ENCODE results near the gene ENTPD1.
"Not testable (repeated sequence)": the region's sequence is repeated elsewhere in the genome, so short reads cannot be mapped to it uniquely, and the experiment has no call there.

Gene ENTPD1

GRCh38 chr10:95756041-95756761 is at the start of gene ENTPD1:
Gene ENTPD1 (plus strand): TSS chr10:95756163. CDS start chr10:95756240, 77 bp downstream.
- no peak for FAIRE-seq

DNA sequence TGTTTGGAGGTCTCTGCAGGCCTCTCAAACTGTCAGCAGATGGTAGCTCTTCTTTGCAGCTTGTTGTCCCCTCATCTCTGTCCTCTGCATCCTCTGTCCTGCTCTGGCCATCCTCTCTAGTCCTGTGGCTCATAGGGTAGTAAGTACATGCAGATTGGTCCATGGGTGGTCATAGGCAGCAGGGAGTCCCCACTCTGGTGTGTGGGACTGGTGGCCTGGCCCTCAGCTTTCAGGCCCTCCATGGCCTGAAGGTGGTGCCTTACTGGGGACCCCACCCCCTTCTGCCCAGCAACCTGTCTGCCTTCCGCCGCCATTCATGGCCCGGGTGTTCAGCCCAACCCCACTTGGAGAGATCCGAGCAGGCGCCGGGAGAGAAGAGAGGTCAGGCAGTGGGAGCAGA is 49.4 kb upstream of the ENTPD1 start:
- FAIRE-seq, result no peak

DNA sequence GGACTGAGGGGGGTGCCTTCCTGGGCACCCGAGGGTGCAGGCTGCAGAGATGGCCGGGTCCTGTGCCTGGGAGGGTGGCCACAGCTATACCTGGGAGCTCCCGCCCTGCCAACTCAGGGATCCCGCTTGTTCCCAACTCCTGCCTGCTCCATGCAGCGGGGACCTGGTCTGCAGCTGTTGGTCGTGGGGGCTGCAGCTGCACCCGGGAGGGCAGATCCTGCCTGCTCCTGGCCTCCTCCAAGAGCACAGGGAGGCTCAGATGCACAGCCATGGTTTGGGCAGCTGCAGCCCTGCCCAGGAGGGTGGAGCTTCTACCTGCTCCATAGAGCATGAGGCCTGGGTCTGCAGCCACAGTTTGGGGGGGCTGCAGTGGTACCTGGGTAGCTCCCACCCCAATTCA is 49.0 kb upstream of the ENTPD1 start:
- no peak for FAIRE-seq

- FAIRE-seq, result no peak
Observed at GRCh38 chr10:95711492-95711891, 44.5 kb upstream of the ENTPD1 start.

DNA sequence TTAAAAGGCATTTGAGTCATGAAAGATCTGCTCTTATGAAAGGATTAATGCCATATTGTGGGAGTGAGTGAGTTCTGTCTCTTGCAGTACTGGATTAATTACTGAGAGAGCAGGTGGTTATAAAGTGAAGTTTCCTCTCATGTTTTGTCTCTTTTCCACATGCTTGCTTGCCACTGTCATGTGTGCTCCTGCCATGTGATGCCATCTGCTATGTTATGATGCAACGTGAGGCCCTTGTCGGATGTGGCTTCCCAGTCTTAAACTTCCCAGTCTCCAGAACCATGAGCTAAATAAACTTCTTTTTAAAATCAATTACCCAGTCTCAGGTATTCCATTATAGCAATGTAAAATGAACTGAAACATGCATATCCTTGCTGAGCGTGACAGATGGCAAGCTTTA is 39.5 kb upstream of the ENTPD1 start:
- FAIRE-seq, result no peak

DNA sequence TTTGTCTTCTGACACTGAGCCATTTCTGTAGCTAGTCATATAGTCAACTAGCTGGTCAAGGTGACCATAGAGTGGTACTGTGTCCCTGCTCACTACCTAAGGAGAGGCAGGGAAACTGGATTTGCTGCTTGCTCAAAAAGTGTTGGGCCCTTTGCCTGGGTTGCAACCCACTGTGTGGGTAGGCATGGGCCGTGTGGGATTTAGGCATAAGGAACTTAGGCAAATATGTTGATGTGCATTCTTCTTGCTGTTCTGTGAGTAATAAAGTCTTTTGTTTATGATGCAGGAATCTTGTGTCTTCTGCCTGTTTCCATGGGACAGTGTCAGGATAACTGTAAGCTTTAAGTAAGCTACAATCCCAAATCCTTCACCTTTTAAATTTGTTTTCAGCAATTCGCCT is 39.1 kb upstream of the ENTPD1 start:
- no peak for FAIRE-seq

GRCh38 chr10:95720745-95721144 is 35.2 kb upstream of the ENTPD1 start:
- FAIRE-seq, result not testable (repeated sequence)

GRCh38 chr10:95722496-95722895 is 33.5 kb upstream of the ENTPD1 start:
- FAIRE-seq, result not testable (repeated sequence)

DNA sequence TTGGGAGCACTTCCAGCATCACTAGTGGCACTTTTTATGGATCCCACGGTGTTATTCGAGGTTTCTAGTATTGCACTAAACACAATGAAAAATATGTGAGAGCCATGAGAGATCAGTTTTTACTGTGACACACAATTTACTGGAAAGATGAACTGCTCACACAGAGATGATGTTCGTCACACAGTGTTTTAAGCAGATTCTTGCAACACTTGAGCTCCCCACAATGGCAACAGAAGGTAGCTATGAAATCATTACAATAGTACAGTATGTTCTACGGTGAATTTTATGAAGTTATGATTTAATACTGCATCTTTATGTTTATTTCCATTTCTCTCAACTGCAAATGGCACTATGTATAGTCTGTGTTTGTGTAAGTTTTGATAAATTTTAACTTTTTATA is 27.4 kb upstream of the ENTPD1 start:
- peak; percentile 11 for FAIRE-seq

DNA sequence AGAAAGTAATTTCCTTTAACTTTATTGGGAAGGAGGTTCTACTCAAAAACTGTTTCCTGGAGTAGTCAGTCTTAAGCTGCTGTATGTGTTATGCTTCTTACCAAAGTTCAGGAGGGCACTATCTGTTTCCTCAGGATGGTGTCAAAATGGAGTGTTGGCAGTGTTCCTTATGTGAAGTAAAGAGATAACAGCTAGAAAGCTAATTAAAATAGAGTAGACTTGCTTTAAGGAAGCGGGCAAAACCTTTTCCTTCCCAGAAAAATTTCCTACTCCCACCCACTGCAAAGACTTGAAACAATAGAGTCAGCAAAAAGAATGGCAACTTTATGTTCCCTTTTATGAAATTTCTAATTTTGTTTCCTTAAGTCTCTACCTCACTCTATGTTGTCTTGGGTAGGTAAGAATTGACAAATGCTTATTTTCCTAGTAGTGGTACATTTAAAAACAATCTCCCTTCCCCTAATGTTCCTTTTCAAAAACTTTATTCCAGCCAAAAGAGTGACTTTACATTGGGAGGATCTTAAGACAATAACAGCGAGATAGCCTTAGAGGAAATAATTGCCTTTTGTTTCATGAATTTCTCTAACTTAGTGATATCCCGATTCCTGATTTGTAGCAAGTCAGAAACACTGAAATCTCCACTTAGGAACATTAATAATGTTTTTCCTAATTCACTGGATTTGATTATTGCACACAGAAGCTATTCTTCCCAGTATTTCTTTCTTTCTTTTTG is 26.5 kb upstream of the ENTPD1 start:
- FAIRE-seq, result no peak

GRCh38 chr10:95730233-95730632 is 25.7 kb upstream of the ENTPD1 start:
- no peak for FAIRE-seq

DNA sequence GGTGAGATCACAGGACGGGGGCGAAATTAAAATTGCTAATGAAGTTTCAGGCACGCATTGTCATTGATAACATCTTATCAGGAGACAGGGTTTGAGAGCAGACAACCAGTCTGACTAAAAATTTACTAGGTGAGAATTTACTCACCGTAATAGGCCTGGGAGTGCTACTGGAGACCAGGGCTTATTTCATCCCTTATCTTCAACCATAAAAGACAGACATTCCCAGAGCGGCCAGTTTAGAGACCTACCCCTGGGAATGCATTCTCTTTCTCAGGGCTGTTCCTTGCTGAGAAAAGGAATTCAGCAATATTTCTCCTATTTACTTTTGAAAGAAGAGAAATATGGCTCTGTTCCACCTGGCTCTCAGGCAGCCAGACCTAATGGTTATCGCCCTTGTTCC is 23.1 kb upstream of the ENTPD1 start:
- FAIRE-seq, result not testable (repeated sequence)

DNA sequence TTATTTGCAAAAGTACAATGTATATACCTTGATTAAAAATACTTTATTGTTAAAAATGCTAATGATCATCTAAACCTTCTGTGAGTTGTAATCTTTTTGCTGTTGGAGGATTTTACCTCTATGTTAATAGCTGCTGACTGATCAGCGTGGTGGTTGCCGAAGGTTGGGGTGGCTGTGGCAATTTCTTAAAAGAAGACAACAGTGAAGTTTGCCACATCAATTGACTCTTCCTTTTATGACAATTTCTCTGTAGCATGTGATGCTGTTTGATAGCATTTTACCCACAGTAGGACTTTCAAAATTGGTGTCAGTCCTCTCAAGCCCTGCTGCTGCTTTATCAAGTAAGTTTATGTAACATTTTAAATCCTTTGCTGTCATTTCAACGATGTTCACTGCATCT is 16.9 kb upstream of the ENTPD1 start:
- FAIRE-seq, result no peak

DNA sequence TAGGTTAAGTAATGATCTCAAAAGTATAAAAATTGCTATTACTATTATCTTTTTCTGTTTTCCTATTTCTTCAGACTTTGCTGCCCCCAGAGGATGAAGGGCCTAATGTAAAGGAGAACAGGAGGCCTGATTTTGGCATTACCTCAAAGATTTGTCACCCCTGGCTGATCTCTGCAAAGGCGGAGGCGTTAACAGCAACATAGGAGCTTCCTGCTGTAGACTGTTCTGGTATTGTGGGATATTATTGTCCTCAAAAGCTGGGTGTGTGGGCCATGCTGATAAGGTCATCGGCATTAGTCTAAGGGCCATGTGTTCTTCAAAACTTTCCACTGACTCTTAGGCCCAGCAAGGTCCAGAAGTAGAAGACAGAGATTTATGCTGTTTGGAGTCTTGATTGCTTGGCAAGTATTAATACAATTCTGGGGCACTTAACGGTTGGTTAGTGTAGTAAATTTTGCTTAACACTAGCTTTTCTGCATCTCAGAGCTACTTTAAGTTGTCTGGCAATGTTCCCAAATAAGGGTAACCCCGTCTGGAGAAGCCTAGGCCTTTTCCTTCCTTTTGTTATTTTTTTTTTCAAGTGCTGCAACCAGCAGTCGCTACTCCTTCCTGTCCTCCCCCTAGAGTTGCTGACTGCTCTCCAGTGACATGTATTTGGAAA is 14.0 kb upstream of the ENTPD1 start:
- no peak for FAIRE-seq

DNA sequence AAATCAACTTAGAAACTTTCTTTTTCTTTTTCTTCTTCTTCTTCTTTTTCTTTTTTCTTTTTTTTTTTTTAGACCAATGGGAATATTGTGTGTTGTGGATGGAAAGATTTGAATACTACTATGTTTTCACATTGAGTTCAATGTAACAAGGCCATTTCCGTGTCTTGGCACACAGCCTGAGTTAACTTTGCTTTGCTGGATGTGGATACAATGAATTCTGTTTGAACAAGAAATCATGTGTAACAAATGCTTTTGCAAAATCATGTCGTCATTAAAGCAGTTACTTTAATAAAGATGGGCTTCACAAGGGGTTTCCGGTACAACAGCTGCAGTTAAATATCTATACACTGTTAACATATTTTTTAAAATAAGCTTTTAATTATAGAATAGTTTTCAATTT is 13.5 kb upstream of the ENTPD1 start:
- FAIRE-seq, result no peak

GRCh38 chr10:95742962-95743535 is 12.9 kb upstream of the ENTPD1 start:
- FAIRE-seq, result no peak

- FAIRE-seq, result no peak
Observed at GRCh38 chr10:95745501-95745900, 10.5 kb upstream of the ENTPD1 start.

DNA sequence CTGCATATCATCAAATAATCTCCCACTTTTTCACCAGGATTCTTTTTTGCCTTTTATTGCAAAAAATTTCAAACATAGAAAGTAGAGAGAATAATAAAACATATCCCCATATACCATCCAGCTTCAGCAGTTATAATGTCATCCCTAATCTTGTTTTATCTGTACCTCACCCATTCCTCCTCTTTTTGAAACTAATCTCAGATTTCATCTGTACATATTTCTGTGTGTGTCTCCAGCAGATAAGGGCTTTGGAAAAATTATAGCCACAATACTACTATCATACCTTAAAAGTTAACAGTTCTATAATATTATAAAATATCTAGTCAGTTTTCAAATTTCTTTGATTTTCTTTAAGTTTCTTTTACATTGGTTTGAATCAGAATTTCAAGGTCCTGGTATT is 7.6 kb upstream of the ENTPD1 start:
- FAIRE-seq, result no peak

DNA sequence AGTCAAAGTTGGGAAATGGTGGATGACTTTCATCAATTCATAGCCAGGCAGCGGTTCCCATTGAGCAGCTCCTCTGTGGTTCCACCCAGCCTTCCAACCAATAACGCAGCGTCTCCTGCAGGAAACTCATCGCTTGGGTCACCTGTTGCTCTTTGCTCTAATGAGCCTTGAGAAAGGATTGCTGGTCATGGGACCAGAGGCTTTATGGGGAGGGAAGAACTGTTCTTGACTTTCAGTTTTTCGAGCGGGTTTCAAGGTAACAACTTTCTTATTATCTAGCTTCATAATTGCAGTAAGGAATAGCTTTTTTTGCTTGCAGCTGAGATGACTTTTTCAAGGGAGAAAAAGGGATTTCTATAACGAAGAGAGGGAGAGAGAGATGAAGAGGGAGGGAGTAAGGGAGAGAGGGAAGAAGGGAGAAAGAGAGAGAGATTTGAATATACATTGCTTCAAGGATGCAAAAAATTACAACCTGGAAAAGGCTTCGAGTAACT is 405 bp upstream of the ENTPD1 start:
- FAIRE-seq, result no peak

DNA sequence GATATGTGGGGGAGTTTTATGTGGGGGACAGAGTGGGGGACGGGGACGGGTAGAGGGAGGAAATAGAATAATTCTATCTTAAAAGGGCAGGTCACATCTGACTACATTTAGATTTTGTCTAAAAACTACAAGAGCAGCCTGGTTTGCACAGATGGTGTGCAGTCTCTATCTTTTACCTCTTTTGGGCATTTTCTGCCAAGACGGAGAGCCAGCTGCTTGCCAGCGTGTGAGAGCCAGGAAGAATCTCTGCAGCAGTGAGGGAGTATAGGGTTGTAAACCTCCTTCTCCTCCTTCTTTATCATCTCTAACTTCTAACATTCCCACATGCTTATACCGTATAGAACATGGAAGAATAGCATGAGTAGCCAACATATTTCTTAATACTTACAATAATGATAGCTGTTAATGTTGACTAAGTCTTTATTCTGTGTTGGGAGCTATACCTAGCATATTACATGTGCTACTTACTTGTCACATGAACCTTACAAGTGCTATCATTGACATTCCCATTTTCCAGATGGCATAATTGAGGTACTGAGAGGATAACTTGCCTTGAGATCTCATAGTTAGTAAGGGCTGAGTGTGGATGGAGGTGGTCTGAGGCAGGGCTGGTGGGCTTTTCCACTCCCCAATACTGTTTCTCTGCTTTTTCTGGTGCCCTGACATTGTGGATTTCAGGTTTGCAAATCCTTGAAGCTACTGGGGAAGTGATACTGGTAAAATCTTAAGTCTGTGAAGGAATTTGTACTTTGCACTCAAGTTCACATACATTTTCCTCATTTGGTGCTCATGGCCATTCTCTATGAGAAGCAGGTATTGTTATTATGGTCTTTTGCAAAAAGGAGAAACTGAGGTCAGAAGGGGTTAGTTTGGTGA is 1.1 kb downstream of the ENTPD1 start:
- FAIRE-seq, result no peak

DNA sequence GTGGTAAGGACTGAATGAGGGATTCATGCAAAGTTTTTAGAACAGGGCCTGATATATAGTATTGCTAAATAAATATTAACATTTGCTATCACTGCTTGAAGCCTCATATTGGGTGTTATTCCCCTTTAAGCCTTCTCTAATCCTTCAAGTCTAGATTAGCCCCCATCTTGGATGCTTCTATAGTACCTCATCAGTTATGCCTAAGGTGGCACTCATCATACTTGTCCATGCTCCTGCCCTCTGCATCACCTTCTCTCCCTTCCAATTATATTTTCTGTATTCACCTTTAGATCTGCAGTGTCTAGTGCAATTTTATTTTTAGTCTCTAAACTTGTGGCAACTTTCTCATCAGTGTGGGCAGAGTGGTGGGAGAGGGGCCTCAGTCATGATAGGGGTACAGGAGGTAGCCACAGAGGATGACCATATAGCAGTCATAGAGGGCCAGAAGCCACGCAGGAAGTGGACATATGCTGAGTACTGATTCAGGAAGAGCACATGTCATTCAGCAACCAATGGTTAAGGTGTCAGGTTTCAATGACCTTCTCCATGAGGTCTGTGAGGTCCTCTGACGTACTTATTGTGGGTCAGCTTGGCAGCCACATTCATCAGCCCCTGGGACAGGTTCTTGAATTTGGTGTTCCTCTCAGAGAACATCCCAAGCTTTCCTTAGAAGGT is 2.5 kb downstream of the ENTPD1 start:
- no peak for FAIRE-seq
